HFF-Myc (cell line): ENCODE data around the gene C6orf132.

Experiments used
- DNase-seq: peaks from one replicate; pipeline ENCODE4 v3.0.0-alpha.2; 2011; ENCODE audit warnings: low read depth; ENCODE audit errors: extremely low read depth
- H3K4me3 ChIP-seq: replicated peaks from 2 replicates; pipeline ENCODE4 v1.5.1; 2011; ENCODE audit warnings: low read depth, mild to moderate bottlenecking, control low read depth, low read length
- CTCF ChIP-seq: IDR thresholded peaks from 2 replicates; pipeline ENCODE4 v1.5.1; 2012; ENCODE audit warnings: mild to moderate bottlenecking, low read depth, low read length, control low read depth; ENCODE audit errors: missing control alignments

Gene C6orf132

DNA sequence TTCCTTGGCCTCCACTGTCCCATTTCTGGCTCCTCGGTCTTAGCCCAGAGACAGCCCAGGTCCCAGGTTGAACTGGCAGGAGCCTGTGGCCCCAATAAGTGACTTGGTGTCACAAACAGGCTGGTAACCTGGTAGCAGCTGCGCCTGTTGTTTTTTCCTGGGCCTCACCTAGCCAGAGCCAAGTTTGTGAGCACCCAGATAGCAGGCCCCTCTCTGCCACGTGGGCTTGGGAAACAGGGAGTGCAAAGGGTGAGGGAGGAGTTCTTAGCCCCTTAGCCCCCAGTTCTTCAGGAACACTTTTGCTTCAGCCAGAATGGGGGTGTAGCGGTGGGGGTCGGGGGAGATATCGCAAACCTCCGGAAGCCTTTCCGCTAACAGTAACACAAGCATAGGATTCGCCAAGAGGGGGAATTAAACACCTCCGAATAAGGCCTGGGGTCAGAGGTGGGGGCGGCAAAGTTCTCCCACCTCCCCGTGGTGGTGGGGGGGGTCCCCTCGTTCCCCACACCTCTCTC, 760 bp downstream of the C6orf132 start:
- DNase-seq: no peak
- H3K4me3 ChIP-seq: peak overlapping the region; percentile 25
- no peak for TF ChIP-seq CTCF

- TF ChIP-seq CTCF: no peak
- no peak for DNase-seq
- no peak overlapping the region for H3K4me3 ChIP-seq
Observed at GRCh38 chr6:42140756-42141602, 1.4 kb downstream of the C6orf132 start.

DNA sequence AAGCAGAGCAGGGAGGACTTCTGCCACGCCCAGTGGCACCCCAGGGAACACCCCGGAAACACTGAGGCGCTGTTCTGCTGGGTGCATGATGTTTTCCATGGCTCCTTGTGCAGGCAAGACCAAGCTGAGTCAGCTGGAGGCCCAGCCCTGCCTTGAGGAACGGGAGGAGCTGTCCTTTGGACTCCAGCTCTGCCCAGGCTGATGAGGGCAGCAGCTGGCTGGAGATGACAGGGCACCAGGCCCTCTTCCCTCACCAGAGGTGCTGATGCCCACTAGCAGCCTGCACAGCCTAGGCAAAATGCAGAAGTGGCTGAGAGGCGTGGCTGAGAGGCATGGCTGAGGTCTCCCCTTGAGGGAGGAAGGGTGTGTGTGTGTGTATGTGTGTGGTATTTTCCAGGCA, 2.4 kb downstream of the C6orf132 start:
- no peak for TF ChIP-seq CTCF
- no peak for DNase-seq
- H3K4me3 ChIP-seq: no peak overlapping the region

- no peak overlapping the region for H3K4me3 ChIP-seq
- no peak for DNase-seq
Observed at GRCh38 chr6:42138630-42139619, 3.5 kb downstream of the C6orf132 start.

DNA sequence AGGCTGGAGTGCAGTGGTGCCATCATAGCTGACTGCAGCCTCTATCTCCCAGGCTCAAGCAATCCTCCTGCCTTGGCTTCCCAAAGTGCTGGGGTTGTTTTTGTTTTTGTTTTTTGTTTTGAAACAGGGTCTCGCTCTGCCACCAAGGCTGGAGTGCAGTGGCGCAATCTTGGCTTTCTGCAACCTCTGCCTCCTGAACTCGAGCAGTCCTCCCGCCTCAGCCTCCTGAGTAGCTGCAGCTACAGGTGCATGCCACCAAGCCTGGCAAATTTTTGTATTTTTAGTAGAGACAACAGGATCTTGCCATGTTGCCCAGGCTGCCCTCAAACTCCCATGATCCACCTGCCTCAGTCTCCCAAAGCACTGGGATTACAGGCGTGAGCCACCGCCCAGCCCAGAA, 4.2 kb downstream of the C6orf132 start:
- no peak overlapping the region for H3K4me3 ChIP-seq
- TF ChIP-seq CTCF: no peak
- DNase-seq: no peak

More at GRCh38 chr6:42138630-42139619, 3.5 kb downstream of the C6orf132 start:
- no peak for TF ChIP-seq CTCF

DNA sequence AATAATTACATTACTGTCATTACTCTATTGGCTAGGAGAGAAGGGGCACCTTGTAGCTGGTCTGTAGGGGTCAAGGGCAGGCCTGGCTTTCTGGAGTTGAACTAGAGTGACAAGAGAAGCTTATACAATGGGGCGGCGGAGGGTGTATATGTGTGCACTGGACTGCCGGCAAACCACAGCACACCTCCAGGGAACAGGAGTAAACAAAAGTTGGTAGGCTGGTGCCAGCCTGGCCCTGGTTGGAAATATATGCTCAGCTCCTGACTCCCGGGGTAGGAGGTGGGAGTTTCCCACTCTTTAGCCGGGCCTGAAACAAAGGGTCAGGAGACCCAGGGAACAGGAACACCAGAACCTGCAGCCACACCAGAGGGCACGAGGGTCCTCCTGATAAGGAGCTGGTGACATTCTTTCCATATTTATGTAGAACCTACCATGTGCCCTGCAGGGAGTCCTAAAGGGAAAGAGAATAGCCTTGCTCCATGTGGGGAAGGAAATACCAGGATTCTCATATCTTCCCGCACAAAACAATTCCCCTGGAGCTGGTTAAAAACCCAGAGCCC, 5.1 kb downstream of the C6orf132 start:
- DNase-seq: no peak
- no peak overlapping the region for H3K4me3 ChIP-seq
- no peak for TF ChIP-seq CTCF
